ENCODE results near the gene KLHL34.

GRCh38 chrX:21700275-21700674, 42.1 kb upstream of the KLHL34 start:
- no peak for TF ChIP-seq POLR2A (IDR thresholded peaks at IDR 0.05)
- no peak for TF ChIP-seq CTCF (IDR thresholded peaks at IDR 0.05)

Data from body of pancreas (tissue), 4 donors.